T-helper 2 cell (primary cell): ENCODE data around the gene MCC.

Source experiments
- DNase-seq, 5 experiments: peaks; one replicate each; pipeline versions ENCODE4 v3.0.0 to v3.0.0-alpha.2; 2012 to 2022

MCC gene

DNA sequence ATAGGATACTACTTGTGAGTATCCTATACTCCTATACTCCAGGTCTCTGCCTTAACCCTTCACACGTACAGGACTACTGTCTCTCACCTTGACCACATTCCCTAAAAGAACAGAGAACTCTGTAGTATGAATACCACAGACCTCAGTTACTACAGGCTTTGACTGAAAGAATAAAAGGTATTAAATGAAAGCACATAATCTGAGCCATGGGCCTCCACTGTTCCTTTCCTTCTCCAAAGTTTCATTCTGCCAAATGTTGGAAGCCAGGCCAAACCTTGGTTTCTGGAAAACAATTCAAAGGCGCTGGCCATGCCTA lies 244.9 kb downstream of the MCC start:
- DNase-seq, result no peak

DNA sequence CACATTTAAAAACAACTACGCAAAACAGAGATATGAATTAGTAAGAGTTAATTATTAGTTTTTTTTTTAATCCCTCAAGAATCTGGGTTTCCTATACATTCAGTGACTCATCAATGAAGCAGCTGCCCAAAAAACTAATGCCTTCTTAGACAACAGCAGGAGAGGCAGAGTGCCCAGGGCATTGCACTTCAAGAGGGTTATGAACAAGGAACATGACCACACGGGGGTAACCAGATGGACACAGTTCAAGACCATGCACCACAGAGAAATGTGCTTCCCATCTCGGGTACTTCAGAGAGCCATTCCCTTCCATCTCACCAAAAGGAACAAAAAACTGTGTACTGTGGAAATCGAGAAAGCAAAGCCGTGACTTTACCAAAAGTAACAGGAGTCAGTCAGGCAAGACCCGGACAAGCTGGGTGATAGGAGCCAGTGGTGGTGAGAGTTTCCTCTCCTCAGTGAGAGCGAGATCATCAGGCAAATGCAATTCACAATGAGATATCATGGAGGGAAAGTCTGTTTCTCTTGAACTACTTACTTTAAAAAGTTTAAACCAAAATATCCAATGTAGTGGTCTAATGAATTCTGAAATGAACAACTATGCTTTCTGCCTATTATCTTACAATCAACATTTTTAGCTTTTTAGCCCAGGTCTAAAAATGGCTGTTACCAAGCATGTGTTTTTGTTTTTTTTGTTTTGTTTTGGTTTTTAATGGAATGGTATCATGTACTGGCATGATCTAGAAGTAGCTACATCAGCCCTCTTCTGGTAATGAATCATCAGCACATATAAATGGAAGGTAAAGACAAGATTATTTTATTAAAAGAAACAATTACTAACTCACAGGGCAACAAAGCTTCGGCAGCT lies 245.5 kb downstream of the MCC start:
- DNase-seq, result no peak

DNA sequence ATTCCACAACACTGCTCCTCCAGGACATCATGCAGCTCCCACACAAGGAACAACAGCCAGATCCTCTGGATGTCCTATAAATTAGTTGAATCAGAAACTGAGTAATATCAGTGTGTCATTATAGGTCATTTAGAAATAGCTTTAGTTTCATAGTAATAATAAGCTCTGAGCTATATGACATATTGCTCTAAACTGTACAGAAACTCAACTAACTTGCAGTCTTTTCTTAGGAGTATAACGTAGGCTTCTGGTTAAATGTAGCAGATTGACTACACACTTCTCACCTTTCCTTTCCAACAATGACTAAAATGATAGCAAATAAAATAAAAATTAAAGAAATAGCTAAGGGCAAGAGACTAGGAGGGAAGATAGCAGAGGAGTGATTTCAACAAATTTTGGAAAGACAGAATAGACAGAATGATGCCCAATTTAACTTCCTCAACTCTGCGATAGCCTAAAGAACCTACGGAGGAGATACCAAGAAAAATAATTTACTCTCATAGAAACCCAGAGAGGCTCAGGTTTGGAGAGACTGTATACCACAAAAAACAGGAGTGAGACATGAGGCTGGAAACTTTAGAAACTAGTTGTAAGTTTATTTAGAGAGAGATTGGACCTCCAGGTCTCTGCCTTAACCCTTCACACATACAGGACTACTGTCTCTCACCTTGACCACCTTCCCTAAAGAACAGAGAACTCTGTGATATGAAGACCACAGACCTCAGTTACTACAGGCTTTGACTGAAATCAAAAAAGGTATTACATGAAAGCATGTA lies 247.1 kb downstream of the MCC start:
- DNase-seq, result no peak

DNA sequence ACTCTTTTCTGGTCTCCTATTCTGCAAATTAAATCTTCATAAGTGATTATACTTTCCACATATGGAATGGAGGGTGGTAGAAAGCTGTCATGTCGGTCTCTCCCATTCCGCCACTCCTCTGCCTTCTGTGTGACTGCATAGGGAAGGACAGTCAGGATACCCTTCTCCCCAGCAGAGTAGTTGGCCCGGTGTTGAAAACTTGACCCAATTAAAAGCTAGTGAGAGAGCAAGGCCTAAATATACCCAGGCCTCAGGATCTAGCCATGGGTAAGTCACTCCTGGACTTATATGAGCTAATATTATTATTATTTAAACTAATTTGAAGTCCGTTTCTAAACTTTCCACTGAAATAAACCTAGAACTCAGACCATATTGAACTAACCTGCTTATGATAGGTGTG lies 248.2 kb downstream of the MCC start:
- no peak for DNase-seq

DNA sequence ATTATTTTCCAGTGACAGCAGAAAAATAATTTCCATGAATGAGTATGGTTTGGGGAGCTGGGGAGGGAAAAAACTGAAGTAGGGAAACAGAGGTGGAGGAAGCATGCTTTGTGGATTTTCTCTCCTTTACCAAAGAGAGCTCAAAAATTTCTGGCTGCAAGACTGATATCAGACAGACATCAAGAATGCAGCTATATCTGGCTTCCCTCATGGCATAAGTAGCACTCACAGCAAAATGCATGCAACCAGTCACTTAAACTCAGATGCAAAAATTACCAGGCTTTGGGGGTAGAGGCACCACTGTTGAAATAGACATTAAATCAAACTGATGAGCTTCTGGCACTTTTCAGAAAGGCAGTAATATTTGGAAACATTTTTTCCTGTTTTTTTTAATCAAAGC lies 250.4 kb downstream of the MCC start:
- DNase-seq, result no peak

DNA sequence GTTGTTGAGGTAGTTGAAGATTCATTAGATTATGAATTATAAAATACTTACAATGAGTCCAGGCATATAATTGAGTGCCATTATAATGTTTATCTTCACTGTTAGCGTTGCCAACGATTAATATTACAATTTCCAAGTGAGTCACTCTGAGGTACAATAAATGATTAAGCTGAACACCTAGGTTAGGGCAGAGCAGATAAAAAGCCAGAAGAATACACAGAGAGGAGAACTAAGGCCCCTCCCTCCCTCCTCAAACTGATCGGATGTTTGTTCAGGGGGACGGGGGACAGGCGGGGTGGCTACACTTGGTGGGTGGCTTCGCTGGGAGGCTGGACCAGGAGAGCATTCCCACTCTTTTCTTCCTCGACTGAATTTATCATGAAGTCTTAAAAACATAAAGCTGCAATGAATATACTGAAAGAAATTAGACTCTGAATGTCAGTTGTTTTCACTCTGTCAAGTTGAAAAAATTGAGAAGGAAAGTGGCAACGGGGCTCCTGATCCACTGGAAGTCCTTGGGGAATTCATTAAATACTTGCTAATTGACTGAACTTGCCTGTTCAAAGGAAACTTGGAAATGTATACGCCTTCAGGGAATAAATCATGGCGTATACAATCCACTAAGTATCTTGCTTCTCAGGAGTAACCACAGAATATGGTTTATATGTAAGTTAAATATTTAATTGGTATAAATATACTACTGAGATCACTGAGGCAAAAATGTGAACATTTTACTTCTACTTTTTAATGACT lies 251.5 kb downstream of the MCC start:
- no peak for DNase-seq

DNA sequence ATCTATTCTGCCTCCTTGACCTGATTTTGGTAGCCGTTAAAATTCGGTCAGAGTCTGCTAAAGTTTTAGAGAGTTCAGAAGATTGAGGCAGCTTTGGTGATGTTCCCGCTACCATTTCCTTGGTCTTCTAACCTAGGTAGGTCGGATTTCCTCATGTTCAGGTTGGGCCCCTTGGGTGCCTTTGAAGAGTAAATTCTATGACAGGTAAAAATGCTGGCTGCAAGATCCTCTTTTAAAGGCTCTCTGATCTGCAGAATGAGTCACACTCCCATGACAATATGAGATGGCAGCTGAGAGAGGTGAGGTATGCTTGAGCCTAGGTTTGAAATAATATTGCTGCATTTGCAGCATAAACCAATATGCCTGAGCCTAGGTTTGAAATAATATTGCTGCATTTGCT lies 252.4 kb downstream of the MCC start:
- no peak for DNase-seq

DNA sequence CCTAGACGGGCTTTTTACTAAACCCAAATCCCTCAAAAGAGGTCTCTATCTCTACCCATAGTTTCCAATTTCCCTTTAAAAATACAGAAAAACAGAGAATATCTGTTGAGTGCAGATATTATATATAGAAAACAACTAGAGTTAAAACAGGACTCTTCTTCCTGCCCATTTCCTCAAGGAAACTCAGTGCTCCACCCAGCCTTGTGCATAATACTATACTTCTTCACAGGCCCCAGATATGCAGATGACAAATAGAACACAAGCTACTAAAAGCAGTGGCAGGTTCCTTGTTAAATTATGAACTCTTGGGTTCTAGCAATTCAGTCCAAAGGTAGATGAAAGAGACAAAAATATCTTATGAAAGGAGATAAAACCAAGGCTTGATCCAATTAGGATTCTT lies 253.7 kb downstream of the MCC start:
- no peak for DNase-seq

DNA sequence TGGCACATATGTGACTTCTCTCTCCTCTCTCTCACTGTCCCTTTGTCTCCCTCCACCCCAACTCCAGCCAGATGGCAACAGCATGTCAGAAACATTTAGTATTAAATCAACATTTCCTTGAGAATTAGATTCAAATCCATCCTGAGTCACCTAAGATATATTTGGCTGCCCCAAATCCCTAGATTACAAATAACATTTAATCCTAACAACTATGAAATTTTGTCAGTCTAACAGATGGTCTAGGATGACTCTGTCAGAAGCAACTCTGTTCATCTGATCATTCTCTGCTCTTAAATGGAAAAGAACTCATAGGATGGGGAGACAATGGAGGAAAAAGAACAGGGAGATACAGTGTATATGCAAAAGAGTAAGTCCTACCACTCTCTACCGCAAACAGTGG lies 254.6 kb downstream of the MCC start:
- no peak for DNase-seq

DNA sequence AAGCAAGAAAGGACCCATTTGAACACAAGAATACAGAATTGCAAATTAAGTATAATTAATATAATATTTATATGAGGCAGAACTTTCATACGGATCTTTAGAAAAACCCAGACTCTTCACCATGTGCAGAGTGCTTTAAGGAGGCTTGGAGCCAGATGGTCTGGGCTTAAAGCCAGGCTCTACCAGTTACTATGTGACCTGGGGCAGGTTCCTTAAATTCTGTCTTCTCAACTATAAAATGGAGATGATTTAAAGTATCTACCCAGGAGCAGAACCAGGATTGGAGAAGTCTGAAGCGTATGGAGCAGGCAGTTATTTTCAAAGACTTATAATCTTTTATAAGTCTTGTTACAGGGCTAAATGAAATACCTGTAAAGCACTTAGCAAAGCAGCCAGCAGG lies 255.6 kb downstream of the MCC start:
- DNase-seq, result no peak

DNA sequence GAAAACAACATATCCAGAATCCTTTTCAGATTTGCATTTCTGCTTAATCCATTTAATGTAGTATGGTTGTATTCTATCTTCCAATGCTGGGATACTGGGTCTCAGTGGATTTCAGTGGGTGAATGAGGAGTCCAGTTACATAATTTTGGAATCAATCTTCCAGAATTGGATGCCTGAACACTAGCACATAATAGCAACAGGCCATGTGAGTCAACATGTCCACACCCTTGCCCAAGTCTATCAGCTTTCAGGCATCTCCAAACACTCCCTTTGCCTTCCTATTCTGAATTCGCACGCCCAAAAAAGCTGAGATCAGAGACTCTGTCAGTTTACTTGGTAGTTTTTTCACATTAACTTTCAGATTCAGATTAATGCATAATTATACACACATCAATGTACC lies 256.0 kb downstream of the MCC start:
- DNase-seq, result no peak

DNA sequence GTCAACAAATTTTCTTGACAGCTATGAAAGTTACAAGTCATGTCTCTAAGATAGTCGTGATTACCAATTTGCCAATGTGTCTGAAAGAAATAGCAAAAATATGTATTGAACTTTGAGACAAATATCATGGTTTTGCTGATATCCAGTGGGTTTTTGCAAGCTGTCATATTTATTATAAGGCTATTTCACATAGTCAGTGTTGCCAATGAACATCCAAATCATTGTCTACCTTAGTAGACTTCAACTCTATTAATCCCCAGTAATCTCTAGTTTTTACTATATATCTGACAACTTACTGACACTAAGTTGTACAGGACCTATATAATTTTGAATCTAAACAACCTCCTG lies 256.6 kb downstream of the MCC start:
- DNase-seq, result no peak

DNA sequence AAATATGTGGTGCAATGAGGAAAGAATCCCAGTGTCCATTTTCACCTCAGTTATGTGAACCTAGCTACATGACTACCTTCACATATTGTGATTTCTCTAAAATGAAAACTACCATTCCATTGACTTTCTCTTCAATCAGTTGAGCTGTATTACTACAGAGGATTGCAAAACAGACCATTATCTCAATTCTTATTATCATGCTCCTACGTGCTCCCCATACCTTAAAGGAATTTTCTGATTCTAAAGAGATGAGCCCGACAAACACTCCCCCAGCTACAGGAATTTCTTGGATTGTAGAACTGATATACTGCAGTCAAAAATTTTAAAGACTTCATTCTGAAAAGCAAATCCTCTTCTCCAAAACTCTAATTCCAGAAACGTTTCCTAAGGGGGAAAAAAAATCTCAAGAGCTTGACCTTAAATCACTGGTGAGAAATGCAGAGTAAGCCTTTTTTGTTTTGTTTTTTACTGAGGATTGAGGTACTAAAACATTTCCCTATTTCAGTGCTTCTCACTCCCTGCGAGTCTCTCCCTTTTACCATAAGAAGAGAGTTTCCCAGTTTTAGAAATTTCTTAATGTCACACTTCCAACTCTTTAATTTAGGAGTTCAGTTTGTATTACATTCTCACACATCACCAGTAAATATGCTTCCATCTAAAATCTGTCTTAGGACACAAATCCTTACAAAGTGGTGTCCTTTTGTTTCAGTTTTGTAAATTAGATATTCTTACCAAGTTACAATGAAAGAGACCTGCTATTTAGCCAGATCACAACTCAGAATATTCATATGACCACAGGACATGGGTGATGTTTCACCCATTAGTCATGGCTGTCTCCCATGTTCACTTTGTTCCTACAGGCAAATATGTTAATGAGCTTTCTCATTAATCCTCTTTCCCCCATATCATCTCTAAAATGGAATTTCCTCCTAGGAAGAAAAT lies 257.3 kb downstream of the MCC start:
- no peak for DNase-seq

DNA sequence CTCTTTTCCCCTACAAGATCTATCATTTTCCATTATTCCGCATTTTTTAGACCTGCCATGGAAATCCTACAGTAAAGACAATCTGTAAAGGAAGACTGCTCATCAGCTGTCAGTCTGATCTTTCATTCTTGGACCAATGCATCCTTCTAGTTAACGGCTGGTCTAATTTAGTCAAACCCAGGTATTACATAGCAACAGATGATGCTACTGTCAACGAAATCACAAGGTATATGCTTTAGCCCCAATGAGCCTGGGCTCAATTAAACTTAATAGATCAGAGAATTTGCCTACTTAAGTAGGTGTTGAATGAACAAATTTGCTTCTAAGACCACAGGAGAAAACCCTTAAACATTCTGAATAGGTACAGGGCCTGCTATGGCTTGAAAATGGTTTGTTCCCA lies 260.5 kb downstream of the MCC start:
- no peak for DNase-seq

DNA sequence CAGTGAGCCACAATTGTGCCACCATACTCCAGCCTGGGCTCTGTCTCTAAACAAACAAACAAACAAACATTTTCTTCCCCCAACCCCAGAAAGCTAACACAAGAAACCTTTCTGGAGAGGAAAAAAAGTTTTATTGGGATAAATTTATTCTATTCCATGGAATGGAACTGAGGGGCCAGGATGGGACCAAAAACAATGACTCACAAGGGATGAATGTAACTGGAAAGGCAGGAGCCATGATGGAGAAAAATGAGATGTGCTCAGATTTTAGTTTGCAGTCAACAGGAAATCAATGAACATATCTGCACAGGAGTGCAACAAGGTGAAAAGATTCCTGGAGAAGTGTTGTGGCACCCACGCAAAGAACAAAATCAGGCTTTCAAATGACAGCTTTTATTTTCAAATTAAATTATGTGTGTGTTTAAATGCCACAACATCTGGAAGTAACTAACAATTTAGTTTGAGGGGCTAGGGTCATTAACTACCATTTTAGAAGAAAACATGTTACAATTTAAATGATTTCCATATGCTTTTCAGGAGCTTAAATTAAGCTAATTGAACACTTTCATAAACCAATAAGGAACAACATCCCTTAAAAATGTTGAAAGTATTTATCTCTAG lies 262.0 kb downstream of the MCC start:
- DNase-seq, result no peak

DNA sequence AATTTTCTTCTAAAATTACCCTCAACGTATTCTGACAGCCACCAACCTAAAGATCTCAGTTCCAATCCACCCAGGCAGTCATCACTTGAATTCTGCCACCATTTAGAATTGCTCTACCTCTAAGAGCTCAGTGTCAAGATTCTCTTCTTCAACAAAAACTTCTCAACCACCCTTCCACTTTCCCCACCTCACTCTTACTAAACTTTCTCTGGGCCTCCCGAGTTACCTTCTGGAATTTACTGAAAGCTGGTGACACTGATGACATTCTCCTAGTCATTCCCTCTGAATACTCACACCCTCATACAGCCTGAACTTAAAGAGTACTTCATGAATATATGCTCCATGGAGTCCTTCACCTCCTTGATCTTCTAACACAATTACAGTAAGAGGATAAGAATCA lies 263.0 kb downstream of the MCC start:
- DNase-seq, result no peak

DNA sequence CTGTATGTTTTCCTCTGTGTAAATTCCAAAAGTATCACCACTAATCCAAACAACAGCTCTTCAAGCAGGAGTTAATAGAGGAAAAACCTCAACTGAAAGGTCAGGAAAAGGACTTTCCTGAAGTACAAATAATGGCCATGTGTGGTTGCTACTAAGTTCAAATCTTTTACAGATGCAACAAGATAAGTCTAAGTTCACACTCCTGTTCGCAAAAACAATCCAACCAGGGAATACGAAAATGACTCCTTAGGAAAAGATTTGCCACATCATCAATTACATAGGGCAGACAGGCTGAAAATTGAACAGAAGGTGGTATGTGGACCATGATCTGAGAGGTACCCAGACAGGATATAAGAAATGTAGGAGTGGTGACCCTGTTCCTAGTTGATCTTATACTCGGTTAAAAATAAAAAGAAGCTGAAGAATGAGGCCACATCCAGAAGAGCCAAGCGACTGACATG lies 263.6 kb downstream of the MCC start:
- no peak for DNase-seq

DNA sequence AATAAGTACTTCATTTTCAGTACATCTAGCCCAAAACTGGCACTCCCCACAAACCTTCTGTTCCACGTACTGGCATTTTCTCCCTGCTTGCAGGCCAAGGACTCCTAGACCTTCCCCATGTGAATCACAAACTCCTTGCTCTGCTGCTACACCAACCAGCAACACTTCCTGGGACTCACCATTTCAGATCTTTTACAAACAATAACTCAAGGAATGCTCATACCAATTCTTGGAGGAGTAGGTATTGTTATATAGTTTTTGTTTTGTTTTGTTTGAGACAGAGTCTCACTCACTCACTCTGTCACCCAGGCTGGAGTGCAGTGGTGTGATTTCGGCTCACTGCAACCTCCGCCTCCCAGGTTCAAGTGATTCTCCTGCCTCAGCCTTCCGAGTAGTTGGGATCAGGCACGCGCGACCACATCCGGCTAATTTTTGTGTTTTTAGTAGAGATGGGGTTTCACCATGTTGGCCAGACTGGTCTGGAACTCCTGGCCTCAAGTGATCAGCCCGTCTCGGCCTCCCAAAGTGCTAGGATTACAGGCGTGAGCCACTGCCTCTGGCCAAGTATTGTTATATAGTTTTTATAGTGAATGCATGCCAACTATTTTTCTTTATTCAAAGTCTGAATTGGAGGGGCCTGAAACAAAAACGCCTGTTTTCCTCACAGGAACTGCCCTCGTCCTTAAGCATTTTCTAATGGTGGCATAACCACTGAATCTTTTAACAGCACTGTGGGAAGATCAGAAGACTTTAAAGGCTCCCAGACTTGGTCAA lies 264.2 kb downstream of the MCC start:
- no peak for DNase-seq

DNA sequence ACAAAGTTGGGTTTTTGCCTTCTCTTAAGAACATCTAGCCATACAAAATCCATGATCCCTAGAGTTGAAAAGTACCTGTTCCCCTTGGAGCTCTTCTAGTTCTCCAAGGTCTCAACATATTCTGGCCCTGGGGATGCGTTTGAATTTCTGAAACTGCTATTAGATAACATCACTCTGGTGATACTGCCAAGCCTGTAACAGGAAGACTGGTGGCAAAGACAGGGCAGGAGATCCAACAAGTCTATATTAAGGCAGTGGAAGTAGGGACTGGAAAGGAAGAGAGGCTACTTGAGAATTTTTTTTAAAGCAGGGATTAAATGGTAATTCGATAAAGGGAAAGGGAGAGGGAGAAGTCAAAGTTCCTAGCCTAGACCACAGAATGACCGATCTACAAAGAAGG lies 264.9 kb downstream of the MCC start:
- no peak for DNase-seq

DNA sequence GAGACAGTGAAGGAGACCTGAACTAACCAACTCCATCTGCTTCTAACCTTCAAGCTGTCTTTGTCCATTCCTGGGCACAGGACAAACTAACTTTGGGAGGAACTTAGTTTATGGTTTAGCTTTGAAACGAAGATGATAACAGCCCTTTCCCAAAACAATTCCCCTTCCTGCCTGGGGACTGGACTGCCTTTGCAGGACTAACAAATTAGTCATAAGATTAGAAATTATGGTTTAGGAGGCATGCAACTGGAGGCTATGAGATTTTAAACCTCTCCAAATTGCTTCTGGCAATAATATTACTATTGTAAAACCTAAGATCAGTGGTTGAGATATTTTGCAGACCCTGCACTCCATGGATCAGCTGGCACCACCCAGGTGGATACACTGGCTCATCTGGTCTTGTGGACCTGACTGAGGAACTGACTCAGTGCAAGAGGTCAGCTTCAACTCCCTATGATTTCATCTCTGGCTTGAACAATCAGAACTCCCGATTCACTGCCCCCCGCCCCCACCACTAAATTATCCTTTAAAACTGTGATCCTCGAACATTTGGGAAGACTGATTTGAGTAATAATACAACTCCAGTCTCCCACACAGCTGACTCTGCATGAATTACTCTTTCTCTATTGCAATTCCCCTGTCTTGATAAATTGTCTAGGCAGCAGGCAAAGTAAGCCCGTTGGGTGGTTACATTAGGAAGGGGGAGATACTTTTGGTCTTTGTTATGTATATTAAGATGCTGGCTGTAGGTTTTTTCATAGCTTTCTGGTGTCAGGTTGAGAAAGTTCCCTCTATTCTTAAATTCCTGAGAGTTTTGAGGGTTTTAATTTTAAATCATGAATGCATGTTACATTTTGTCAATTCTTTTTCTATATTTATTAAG lies 266.7 kb downstream of the MCC start:
- no peak for DNase-seq
